HCT116 (cell line): Measurements from ENCODE around the gene LRP4. TPM values are rescaled to one million over a fixed set of nuclear protein-coding genes. Genes with fewer than 3 reads are reported as not detected.

ENCODE experiments used
- ATAC-seq: fragments of 200-7000 bp; cut with Tn5 transposase; 2 replicates; pipeline ENCODE4 v1.9.1; 2020; ENCODE audit warnings: mild to moderate bottlenecking, moderate library complexity
- BruUV-seq: library from RNA; stranded (reverse); fragments of 400-500 nt; replicated peaks from 2 replicates; lab custom pipeline; 2021; lab: Mats Ljungman, UMichigan
- CTCF ChIA-PET: fragments of 300-600 bp; sonication (Branson Sonifier 250); formaldehyde crosslinking; loops from one replicate; lab custom pipeline; 2021; ENCODE audit warnings: antibody characterized with exemption; lab: Charles Lee
- POLR2A ChIA-PET: fragments of 300-600, 350-600 bp; sonication (Branson Sonifier 250); formaldehyde crosslinking; loops from one replicate; lab custom pipeline; 2021; ENCODE audit warnings: antibody characterized with exemption; lab: Charles Lee
- RAD21 ChIA-PET, 2 experiments: fragments of 300-600 bp; sonication (Branson Sonifier 250); formaldehyde crosslinking; loops; one replicate each; lab custom pipeline; 2023; ENCODE audit warnings: low total read pairs in 2 of 2; ENCODE audit not compliant: uncharacterized antibody in 2 of 2, unreplicated experiment in 2 of 2, low non-redundant PET in 1 of 2; lab: Charles Lee
- DNase-seq: peaks from one replicate; pipeline ENCODE4 v3.0.0-alpha.2; 2010; ENCODE audit warnings: low read depth, low spot score
- H2AFZ ChIP-seq: fragments of 200-600 bp; shearing (Covaris generic), sonication (generic); 2 replicates; pipeline ENCODE4 v1.6.1; 2017; ENCODE audit warnings: low read depth, mixed run types, mixed read lengths, antibody characterized with exemption, low read length; ENCODE audit not compliant: poor library complexity, severe bottlenecking
- H3K27ac ChIP-seq: 2 replicates; pipeline ENCODE4 v1.5.1; 2012; ENCODE audit warnings: low read depth, low read length
- H3K27me3 ChIP-seq: fragments of 200-600 bp; sonication (generic); 2 replicates; pipeline ENCODE4 v1.6.1; 2016; ENCODE audit warnings: mixed run types, low read length, mixed read lengths; ENCODE audit not compliant: insufficient read depth
- H3K36me3 ChIP-seq, 2 experiments: fragments of 200-500 bp in 1 of 2; fragments of 200-600 bp in 1 of 2; sonication (Bioruptor generic) in 1 of 2; sonication (generic) in 1 of 2; 2 replicates each; pipeline versions ENCODE4 v1.5.1 to v1.6.1; 2014 to 2016; ENCODE audit warnings: low read length in 2 of 2, inconsistent platforms in 1 of 2, mixed read lengths in 1 of 2, mixed run types in 1 of 2; ENCODE audit not compliant: insufficient read depth in 2 of 2, control insufficient read depth in 1 of 2
- H3K4me1 ChIP-seq, 2 experiments: fragments of 200-600 bp in 1 of 2; sonication (generic) in 1 of 2; 2 replicates each; pipeline versions ENCODE4 v1.5.1 to v1.6.1; 2012 to 2017; ENCODE audit warnings: low read length in 2 of 2, inconsistent platforms in 1 of 2, mild to moderate bottlenecking in 1 of 2, mixed read lengths in 1 of 2, mixed run types in 1 of 2, moderate library complexity in 1 of 2; ENCODE audit not compliant: insufficient read depth in 2 of 2, control insufficient read depth in 1 of 2
- H3K4me2 ChIP-seq: fragments of 200-600 bp; sonication (generic); 2 replicates; pipeline ENCODE4 v1.6.1; 2017; ENCODE audit warnings: mixed run types, low read length, mixed read lengths
- H3K4me3 ChIP-seq, 2 experiments: fragments of 200-600 bp in 1 of 2; sonication (generic) in 1 of 2; replicated peaks in 1 of 2; 2 replicates each; pipeline ENCODE4 v1.5.1; 2011 to 2016; ENCODE audit warnings: low read length in 2 of 2, control low read depth in 1 of 2, low read depth in 1 of 2, mild to moderate bottlenecking in 1 of 2, mixed read lengths in 1 of 2, mixed run types in 1 of 2
- H3K79me2 ChIP-seq: fragments of 200-600 bp; sonication (generic); 2 replicates; pipeline ENCODE4 v1.6.1; 2017; ENCODE audit warnings: mild to moderate bottlenecking, mixed run types, low read length, moderate library complexity, mixed read lengths; ENCODE audit not compliant: insufficient read depth
- H3K9ac ChIP-seq: fragments of 200-600 bp; sonication (generic); 2 replicates; pipeline ENCODE4 v1.6.1; 2016; ENCODE audit warnings: low read length, mixed read lengths
- H3K9me2 ChIP-seq: fragments of 200-600 bp; sonication (generic), shearing (Covaris generic); 2 replicates; pipeline ENCODE4 v1.6.1; 2017; ENCODE audit warnings: mixed run types, mild to moderate bottlenecking, moderate library complexity; ENCODE audit not compliant: insufficient read depth
- H3K9me3 ChIP-seq, 2 experiments: fragments of 200-500 bp in 1 of 2; fragments of 200-600 bp in 1 of 2; sonication (Bioruptor generic) in 1 of 2; sonication (generic) in 1 of 2; 2 replicates each; pipeline ENCODE4 v1.6.1; 2014 to 2017; ENCODE audit warnings: low read length in 2 of 2, mixed read lengths in 2 of 2, inconsistent platforms in 1 of 2, low read depth in 1 of 2, mild to moderate bottlenecking in 1 of 2, mixed run types in 1 of 2, moderate library complexity in 1 of 2; ENCODE audit not compliant: control insufficient read depth in 1 of 2, insufficient read depth in 1 of 2
- H4K20me1 ChIP-seq: fragments of 200-600 bp; sonication (generic), shearing (Covaris generic); 2 replicates; pipeline ENCODE4 v1.6.1; 2017; ENCODE audit warnings: mixed run types, mild to moderate bottlenecking, moderate library complexity; ENCODE audit not compliant: insufficient read depth
- CBX3 ChIP-seq: IDR thresholded peaks from 2 replicates; pipeline ENCODE4 v1.6.1; 2012; ENCODE audit warnings: low read depth
- CEBPB ChIP-seq: IDR thresholded peaks from 2 replicates; pipeline ENCODE4 v1.6.1; 2012; ENCODE audit warnings: low read depth
- EGR1 ChIP-seq: IDR thresholded peaks from 2 replicates; pipeline ENCODE4 v1.6.1; 2012; ENCODE audit warnings: low read depth
- EZH2 ChIP-seq: fragments of 200-600 bp; sonication (generic); IDR thresholded peaks from 2 replicates; pipeline ENCODE4 v1.6.1; 2017; ENCODE audit warnings: antibody characterized with exemption, mixed run types
- EZH2phosphoT487 ChIP-seq: fragments of 200-600 bp; IDR thresholded peaks from 2 replicates; pipeline ENCODE4 v1.6.1; 2018; ENCODE audit warnings: antibody characterized with exemption, borderline replicate concordance
- JUND ChIP-seq: IDR thresholded peaks from 2 replicates; pipeline ENCODE4 v1.6.1; 2012
- RAD21 ChIP-seq: IDR thresholded peaks from 2 replicates; pipeline ENCODE4 v1.6.1; 2012; ENCODE audit warnings: low read depth, mild to moderate bottlenecking
- SRF ChIP-seq: IDR thresholded peaks from 2 replicates; pipeline ENCODE4 v1.6.1; 2012; ENCODE audit warnings: low read depth
- YY1 ChIP-seq: IDR thresholded peaks from 2 replicates; pipeline ENCODE4 v1.6.1; 2011; ENCODE audit warnings: low read length, low read depth, moderate library complexity, mild to moderate bottlenecking; ENCODE audit not compliant: insufficient replicate concordance; ENCODE audit errors: extremely low read depth
- ZFX ChIP-seq: fragments of 450-650 bp; IDR thresholded peaks from 2 replicates; pipeline ENCODE4 v1.6.1; 2017
- intact Hi-C: fragments of 100-400 bp; cut with micrococcal nuclease; formaldehyde crosslinking; loops from 2 replicates; pipeline ENCODE4 v1.10.0; 2022
- total RNA-seq: library from RNA; stranded (reverse); gene quantifications from one replicate; pipeline ENCODE4 v1.2.1, GENCODE V29; 2021; ENCODE audit not compliant: unreplicated experiment
- TF ChIP-seq, protein P1 (sequence below): IDR thresholded peaks from 2 replicates; pipeline ENCODE4 v1.6.1; 2012; ENCODE audit warnings: low read depth
- TF ChIP-seq, protein P2 (sequence below), 3 experiments: fragments of 200-600 bp in 1 of 3; sonication (generic) in 1 of 3; IDR thresholded peaks in 2 of 3; conservative IDR thresholded peaks in 1 of 3; 2 replicates each; pipeline ENCODE4 v1.5.1; 2012 to 2017; ENCODE audit warnings: low read depth in 2 of 3, low read length in 2 of 3, antibody characterized with exemption in 1 of 3, borderline replicate concordance in 1 of 3, control low read depth in 1 of 3, mild to moderate bottlenecking in 1 of 3, mixed read lengths in 1 of 3, mixed run types in 1 of 3, moderate library complexity in 1 of 3; ENCODE audit not compliant: insufficient read depth in 1 of 3
- TF ChIP-seq, protein P3 (sequence below): IDR thresholded peaks from 2 replicates; pipeline ENCODE4 v1.6.1; 2012
- TF ChIP-seq, protein P4 (sequence below): IDR thresholded peaks from 2 replicates; pipeline ENCODE4 v1.6.1; 2012
- TF ChIP-seq, protein P5 (sequence below): IDR thresholded peaks from 2 replicates; pipeline ENCODE4 v1.6.1; 2011; ENCODE audit warnings: mild to moderate bottlenecking, low read length, moderate library complexity; ENCODE audit not compliant: insufficient replicate concordance; ENCODE audit errors: extremely low read depth

LRP4 gene
- total RNA-seq, 1 experiment from 2014 or later, result 7.4 TPM

DNA sequence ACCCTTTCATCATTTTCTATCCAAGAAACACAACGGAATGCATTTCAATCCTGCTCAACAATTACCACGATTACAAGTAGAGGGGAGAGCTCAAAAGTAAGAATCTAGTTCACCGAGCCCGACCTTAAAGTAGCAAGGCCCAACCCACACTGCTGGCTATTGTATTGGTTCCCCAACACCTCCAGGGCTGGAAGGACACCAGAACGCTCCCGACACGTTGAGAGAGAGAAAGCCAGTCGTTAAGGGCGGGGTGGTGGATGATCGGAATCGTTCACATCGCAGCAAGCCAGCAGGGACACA is 73.0 kb downstream of the LRP4 start:
- Histone ChIP-seq H2AFZ (no peak overlapping the region), H3K9me3 (no peaks in the 10 kb centered on the region), H3K4me1 (peaks cover 11 to 16% of the 10 kb centered on the region in 2 experiments; a peak in 2 of 4 replicates), H3K27ac (peak overlapping the region; percentile 86), H3K79me2 (peaks cover 57% of the 10 kb centered on the region), H3K4me2 (peak overlapping the region; percentile 81), H3K4me3 (peak overlapping the region; percentile 58 to 96), H4K20me1 (no peaks in the 10 kb centered on the region; the same call in 1 of the 2 replicates), H3K9ac (peak overlapping the region; percentile 91), H3K9me2 (no peaks in the 10 kb centered on the region), H3K27me3 (no peaks in the 10 kb centered on the region), H3K36me3 (peaks cover 2% of the 10 kb centered on the region in 2 experiments; a peak in 2 of 4 replicates)
- ChIA-PET RAD21 (no interaction called here), CTCF (no interaction called here), POLR2A (no interaction called here)
- TF ChIP-seq EZH2 (no peak), RAD21 (no peak), JUND (no peak), EGR1 (no peak), CBX3 (no peak), YY1 (no peak), SRF (no peak), EZH2phosphoT487 (no peak), CEBPB (no peak), ZFX (no peak)
- TF ChIP-seq, protein P1, sequence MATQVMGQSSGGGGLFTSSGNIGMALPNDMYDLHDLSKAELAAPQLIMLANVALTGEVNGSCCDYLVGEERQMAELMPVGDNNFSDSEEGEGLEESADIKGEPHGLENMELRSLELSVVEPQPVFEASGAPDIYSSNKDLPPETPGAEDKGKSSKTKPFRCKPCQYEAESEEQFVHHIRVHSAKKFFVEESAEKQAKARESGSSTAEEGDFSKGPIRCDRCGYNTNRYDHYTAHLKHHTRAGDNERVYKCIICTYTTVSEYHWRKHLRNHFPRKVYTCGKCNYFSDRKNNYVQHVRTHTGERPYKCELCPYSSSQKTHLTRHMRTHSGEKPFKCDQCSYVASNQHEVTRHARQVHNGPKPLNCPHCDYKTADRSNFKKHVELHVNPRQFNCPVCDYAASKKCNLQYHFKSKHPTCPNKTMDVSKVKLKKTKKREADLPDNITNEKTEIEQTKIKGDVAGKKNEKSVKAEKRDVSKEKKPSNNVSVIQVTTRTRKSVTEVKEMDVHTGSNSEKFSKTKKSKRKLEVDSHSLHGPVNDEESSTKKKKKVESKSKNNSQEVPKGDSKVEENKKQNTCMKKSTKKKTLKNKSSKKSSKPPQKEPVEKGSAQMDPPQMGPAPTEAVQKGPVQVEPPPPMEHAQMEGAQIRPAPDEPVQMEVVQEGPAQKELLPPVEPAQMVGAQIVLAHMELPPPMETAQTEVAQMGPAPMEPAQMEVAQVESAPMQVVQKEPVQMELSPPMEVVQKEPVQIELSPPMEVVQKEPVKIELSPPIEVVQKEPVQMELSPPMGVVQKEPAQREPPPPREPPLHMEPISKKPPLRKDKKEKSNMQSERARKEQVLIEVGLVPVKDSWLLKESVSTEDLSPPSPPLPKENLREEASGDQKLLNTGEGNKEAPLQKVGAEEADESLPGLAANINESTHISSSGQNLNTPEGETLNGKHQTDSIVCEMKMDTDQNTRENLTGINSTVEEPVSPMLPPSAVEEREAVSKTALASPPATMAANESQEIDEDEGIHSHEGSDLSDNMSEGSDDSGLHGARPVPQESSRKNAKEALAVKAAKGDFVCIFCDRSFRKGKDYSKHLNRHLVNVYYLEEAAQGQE, result no peak
- TF ChIP-seq, protein P2, sequence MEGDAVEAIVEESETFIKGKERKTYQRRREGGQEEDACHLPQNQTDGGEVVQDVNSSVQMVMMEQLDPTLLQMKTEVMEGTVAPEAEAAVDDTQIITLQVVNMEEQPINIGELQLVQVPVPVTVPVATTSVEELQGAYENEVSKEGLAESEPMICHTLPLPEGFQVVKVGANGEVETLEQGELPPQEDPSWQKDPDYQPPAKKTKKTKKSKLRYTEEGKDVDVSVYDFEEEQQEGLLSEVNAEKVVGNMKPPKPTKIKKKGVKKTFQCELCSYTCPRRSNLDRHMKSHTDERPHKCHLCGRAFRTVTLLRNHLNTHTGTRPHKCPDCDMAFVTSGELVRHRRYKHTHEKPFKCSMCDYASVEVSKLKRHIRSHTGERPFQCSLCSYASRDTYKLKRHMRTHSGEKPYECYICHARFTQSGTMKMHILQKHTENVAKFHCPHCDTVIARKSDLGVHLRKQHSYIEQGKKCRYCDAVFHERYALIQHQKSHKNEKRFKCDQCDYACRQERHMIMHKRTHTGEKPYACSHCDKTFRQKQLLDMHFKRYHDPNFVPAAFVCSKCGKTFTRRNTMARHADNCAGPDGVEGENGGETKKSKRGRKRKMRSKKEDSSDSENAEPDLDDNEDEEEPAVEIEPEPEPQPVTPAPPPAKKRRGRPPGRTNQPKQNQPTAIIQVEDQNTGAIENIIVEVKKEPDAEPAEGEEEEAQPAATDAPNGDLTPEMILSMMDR (IDR thresholded peaks at IDR 0.05 in 2 of 3, conservative IDR thresholded peaks at IDR 0.05 in 1 of 3; ENCODE audit: borderline replicate concordance in 1 of 3, insufficient read depth in 1 of 3, low read depth in 2 of 3, low read length in 2 of 3), result no peak
- TF ChIP-seq, protein P3, sequence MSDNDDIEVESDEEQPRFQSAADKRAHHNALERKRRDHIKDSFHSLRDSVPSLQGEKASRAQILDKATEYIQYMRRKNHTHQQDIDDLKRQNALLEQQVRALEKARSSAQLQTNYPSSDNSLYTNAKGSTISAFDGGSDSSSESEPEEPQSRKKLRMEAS, result no peak
- TF ChIP-seq, protein P4, sequence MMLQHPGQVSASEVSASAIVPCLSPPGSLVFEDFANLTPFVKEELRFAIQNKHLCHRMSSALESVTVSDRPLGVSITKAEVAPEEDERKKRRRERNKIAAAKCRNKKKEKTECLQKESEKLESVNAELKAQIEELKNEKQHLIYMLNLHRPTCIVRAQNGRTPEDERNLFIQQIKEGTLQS, result no peak
- TF ChIP-seq, protein P5, sequence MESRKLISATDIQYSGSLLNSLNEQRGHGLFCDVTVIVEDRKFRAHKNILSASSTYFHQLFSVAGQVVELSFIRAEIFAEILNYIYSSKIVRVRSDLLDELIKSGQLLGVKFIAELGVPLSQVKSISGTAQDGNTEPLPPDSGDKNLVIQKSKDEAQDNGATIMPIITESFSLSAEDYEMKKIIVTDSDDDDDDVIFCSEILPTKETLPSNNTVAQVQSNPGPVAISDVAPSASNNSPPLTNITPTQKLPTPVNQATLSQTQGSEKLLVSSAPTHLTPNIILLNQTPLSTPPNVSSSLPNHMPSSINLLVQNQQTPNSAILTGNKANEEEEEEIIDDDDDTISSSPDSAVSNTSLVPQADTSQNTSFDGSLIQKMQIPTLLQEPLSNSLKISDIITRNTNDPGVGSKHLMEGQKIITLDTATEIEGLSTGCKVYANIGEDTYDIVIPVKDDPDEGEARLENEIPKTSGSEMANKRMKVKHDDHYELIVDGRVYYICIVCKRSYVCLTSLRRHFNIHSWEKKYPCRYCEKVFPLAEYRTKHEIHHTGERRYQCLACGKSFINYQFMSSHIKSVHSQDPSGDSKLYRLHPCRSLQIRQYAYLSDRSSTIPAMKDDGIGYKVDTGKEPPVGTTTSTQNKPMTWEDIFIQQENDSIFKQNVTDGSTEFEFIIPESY, result no peak
- intact Hi-C loops, result no loop called here
- BruUV-seq, result no TSS peak
- no peak for DNase-seq
- ATAC-seq, result no peak; the same call in 1 of the 2 replicates
